ENCODE measurements around the gene RAB42.

DNA sequence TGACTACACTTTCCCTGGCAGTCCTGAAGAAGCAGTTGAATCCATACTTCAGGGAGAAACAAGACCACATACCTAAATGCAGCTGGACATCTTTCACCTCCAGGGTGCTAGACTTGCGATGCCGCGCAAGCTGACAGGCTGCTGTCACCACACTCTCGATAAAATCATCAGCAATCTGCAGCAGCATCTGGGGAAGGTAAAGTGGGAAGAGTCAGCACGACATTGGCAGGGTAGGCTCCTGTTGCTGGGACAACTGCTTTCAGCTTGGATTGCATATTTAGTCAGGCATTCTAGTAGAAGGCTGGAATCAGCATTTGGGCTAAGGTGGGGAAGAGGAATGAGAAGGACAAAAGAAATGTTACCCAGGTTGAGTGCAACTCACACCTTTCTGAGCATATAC lies 21.1 kb downstream of the RAB42 start:
- TF ChIP-seq, protein P1, sequence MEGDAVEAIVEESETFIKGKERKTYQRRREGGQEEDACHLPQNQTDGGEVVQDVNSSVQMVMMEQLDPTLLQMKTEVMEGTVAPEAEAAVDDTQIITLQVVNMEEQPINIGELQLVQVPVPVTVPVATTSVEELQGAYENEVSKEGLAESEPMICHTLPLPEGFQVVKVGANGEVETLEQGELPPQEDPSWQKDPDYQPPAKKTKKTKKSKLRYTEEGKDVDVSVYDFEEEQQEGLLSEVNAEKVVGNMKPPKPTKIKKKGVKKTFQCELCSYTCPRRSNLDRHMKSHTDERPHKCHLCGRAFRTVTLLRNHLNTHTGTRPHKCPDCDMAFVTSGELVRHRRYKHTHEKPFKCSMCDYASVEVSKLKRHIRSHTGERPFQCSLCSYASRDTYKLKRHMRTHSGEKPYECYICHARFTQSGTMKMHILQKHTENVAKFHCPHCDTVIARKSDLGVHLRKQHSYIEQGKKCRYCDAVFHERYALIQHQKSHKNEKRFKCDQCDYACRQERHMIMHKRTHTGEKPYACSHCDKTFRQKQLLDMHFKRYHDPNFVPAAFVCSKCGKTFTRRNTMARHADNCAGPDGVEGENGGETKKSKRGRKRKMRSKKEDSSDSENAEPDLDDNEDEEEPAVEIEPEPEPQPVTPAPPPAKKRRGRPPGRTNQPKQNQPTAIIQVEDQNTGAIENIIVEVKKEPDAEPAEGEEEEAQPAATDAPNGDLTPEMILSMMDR (IDR thresholded peaks at IDR 0.05), result no peak
- TF ChIP-seq POLR2A (IDR thresholded peaks at IDR 0.05), result no peak
